ENCODE data around the gene CXCL11.

GRCh38 chr4:76061421-76061820 lies 25.6 kb upstream of the CXCL11 start:
- TF ChIP-seq EZH2 (IDR thresholded peaks at IDR 0.05; ENCODE audit: insufficient read depth, poor library complexity, severe bottlenecking), result no peak
- no peak for TF ChIP-seq EZH2phosphoT487 (IDR thresholded peaks at IDR 0.05; ENCODE audit: insufficient read depth, low read depth)

Measured in GM23248 (cell line).